Trophoblast cell (in vitro differentiated cells and primary cell): ENCODE measurements around the gene HOXD11.

Experiments used
- DNase-seq, 2 donors: peaks; one replicate each; pipeline ENCODE4 v3.0.0-alpha.2; 2016
- H2AFZ ChIP-seq: 2 replicates; pipeline ENCODE4 v1.6.1; 2013; ENCODE audit warnings: low read length, moderate library complexity, mild to moderate bottlenecking; ENCODE audit not compliant: insufficient read depth, poor library complexity
- H2AK5ac ChIP-seq: 2 replicates; pipeline ENCODE4 v1.6.1; 2013; ENCODE audit warnings: mild to moderate bottlenecking, low read length
- H2BK120ac ChIP-seq: 2 replicates; pipeline ENCODE4 v1.6.1; 2013; ENCODE audit warnings: low read length, mild to moderate bottlenecking, moderate library complexity; ENCODE audit not compliant: insufficient read depth, poor library complexity
- H2BK12ac ChIP-seq: 2 replicates; pipeline ENCODE4 v1.6.1; 2013; ENCODE audit warnings: mild to moderate bottlenecking, low read length, moderate library complexity
- H2BK5ac ChIP-seq: 2 replicates; pipeline ENCODE4 v1.6.1; 2013; ENCODE audit warnings: low read length, low read depth, moderate library complexity, mild to moderate bottlenecking; ENCODE audit not compliant: poor library complexity
- H3K14ac ChIP-seq: 2 replicates; pipeline ENCODE4 v1.6.1; 2013; ENCODE audit warnings: mild to moderate bottlenecking, low read length
- H3K18ac ChIP-seq: 2 replicates; pipeline ENCODE4 v1.6.1; 2013; ENCODE audit warnings: mild to moderate bottlenecking, low read length
- H3K23ac ChIP-seq: 2 replicates; pipeline ENCODE4 v1.6.1; 2013; ENCODE audit warnings: low read length
- H3K27ac ChIP-seq: 2 replicates; pipeline ENCODE4 v1.5.1; 2013; ENCODE audit warnings: low read depth, mild to moderate bottlenecking, inconsistent platforms, low read length, moderate library complexity
- H3K27me3 ChIP-seq: 2 replicates; pipeline ENCODE4 v1.6.1; 2013; ENCODE audit warnings: inconsistent platforms, mild to moderate bottlenecking, low read length, moderate library complexity; ENCODE audit not compliant: insufficient read depth
- H3K36me3 ChIP-seq, 2 experiments: 1 replicate in 1 of 2; 2 replicates in 1 of 2; pipeline ENCODE4 v1.6.1; 2013; ENCODE audit warnings: low read length in 2 of 2, mild to moderate bottlenecking in 2 of 2, moderate library complexity in 1 of 2; ENCODE audit not compliant: insufficient read depth in 2 of 2, control insufficient read depth in 1 of 2
- H3K4ac ChIP-seq: 2 replicates; pipeline ENCODE4 v1.6.1; 2013; ENCODE audit warnings: low read depth, mild to moderate bottlenecking, low read length, moderate library complexity
- H3K4me1 ChIP-seq, 2 experiments: 1 replicate in 1 of 2; 2 replicates in 1 of 2; pipeline ENCODE4 v1.6.1; 2013; ENCODE audit warnings: low read length in 2 of 2, mild to moderate bottlenecking in 2 of 2, moderate library complexity in 1 of 2; ENCODE audit not compliant: insufficient read depth in 2 of 2, control insufficient read depth in 1 of 2
- H3K4me2 ChIP-seq: 2 replicates; pipeline ENCODE4 v1.6.1; 2013; ENCODE audit warnings: inconsistent platforms, mild to moderate bottlenecking, low read length, moderate library complexity
- H3K4me3 ChIP-seq: 2 replicates; pipeline ENCODE4 v1.5.1; 2013; ENCODE audit warnings: mild to moderate bottlenecking, low read depth, low read length, inconsistent platforms
- H3K79me1 ChIP-seq: one replicate; pipeline ENCODE4 v1.6.1; 2013; ENCODE audit warnings: low read length
- H3K79me2 ChIP-seq: 2 replicates; pipeline ENCODE4 v1.6.1; 2013; ENCODE audit warnings: low read length, mild to moderate bottlenecking; ENCODE audit not compliant: control insufficient read depth, insufficient read depth, poor library complexity
- H3K9ac ChIP-seq: 2 replicates; pipeline ENCODE4 v1.6.1; 2013; ENCODE audit warnings: mild to moderate bottlenecking, low read length
- H3K9me3 ChIP-seq: 2 replicates; pipeline ENCODE4 v1.6.1; 2013; ENCODE audit warnings: low read depth, mild to moderate bottlenecking, control low read depth, inconsistent platforms, low read length; ENCODE audit not compliant: insufficient read depth
- H4K12ac ChIP-seq: 2 replicates; pipeline ENCODE4 v1.6.1; 2013; ENCODE audit warnings: low read depth, mild to moderate bottlenecking, low read length, moderate library complexity
- H4K8ac ChIP-seq: 2 replicates; pipeline ENCODE4 v1.6.1; 2013; ENCODE audit warnings: low read depth, mild to moderate bottlenecking, low read length, moderate library complexity
- H4K91ac ChIP-seq: one replicate; pipeline ENCODE4 v1.6.1; 2013; ENCODE audit warnings: low read depth, mild to moderate bottlenecking, low read length, moderate library complexity
- WGBS: extraction: QIAGEN DNeasy Blood & Tissue Kit; methylation state at CpG from one replicate; pipeline ENCODE4 v1.1.7; 2013; ENCODE audit warnings: missing lambda C conversion rate; ENCODE audit not compliant: insufficient read length, insufficient coverage; ENCODE audit errors: extremely low coverage; 5-methylcytosine and 5-hydroxymethylcytosine counted together

Gene HOXD11

DNA sequence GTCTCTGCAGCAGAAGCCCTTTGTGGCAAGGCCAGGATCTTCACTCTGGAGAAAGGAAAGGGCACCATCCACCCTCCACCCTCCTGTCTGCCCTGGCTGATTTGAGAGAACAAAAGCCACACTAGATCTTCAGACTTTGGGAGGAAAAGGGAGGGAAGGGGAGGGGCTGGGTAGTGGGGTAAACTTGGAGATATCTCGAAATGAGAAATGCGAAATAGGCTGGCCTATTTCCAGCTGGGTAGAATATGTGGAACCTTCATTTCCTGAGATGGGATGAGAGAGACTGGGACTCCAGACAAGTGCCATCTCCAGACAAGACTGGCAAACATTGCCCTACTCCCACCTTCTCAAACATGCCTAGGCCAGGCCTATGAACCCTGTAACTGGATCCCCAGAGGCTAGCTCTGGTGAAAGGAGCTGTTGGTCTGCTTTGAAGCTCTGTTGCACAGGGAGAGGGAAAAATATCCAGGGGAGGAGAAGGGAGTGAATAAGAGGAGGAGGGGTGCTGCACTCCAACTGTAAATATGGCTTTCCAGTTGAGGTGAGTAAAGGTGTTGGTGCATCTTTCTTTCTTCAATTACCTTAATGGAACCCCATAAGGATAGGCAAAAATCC lies 5.8 kb upstream of the HOXD11 start:
- no peaks in the 10 kb centered on the region for H3K36me3 ChIP-seq
- H3K23ac ChIP-seq: no peak overlapping the region
- no peak overlapping the region for H2BK12ac ChIP-seq
- no CpG with 5 or more reads among the region's 2 CpGs for WGBS
- H2AFZ ChIP-seq: no peak overlapping the region
- no peak overlapping the region for H3K4ac ChIP-seq
- no peak overlapping the region for H2BK5ac ChIP-seq
- H3K14ac ChIP-seq: no peak overlapping the region
- H2BK120ac ChIP-seq: no peak overlapping the region
- no peak overlapping the region for H3K4me3 ChIP-seq
- H3K9me3 ChIP-seq: peaks cover 12% of the 10 kb centered on the region
- no peak overlapping the region for H3K27ac ChIP-seq
- H3K4me1 ChIP-seq: peaks cover 5 to 28% of the 10 kb centered on the region in 2 experiments
- H4K91ac ChIP-seq: no peak overlapping the region
- H3K18ac ChIP-seq: no peak overlapping the region
- H3K79me2 ChIP-seq: no peaks in the 10 kb centered on the region
- H3K79me1 ChIP-seq: peaks cover 4% of the 10 kb centered on the region
- H2AK5ac ChIP-seq: no peak overlapping the region
- no peak overlapping the region for H4K12ac ChIP-seq
- no peak overlapping the region for H3K9ac ChIP-seq
- no peak for DNase-seq
- H3K27me3 ChIP-seq: peaks cover 91% of the 10 kb centered on the region
- H3K4me2 ChIP-seq: no peak overlapping the region
- no peak overlapping the region for H4K8ac ChIP-seq

DNA sequence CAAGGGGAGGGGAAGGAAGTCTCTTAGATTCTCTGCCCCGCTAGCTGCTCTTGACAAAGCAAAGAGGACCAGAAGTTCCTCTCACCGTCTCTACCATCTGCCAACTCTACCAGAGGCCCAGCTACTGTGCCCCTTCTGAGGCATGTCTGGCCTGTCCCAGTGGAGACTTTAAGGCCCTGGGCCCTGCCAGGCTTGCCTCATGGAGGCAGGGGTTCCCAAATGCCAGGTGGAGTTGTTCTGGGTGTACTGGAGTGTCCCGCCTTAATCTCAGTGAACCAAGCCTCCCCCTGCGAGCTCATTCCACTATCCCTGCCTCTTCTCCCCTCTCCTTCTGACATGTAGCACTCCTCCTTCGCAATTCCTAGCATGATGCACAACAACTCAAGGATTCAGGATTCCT lies 5.2 kb upstream of the HOXD11 start:
- no peak overlapping the region for H2AK5ac ChIP-seq
- H2BK12ac ChIP-seq: no peak overlapping the region
- H3K14ac ChIP-seq: no peak overlapping the region
- H3K79me1 ChIP-seq: peaks cover 4% of the 10 kb centered on the region
- H4K8ac ChIP-seq: no peak overlapping the region
- peaks cover 91% of the 10 kb centered on the region for H3K27me3 ChIP-seq
- WGBS: no CpG with 5 or more reads among the region's 5 CpGs
- no peak overlapping the region for H3K27ac ChIP-seq
- no peak overlapping the region for H3K4me3 ChIP-seq
- H3K79me2 ChIP-seq: no peaks in the 10 kb centered on the region
- H3K23ac ChIP-seq: no peak overlapping the region
- no peak overlapping the region for H2AFZ ChIP-seq
- no peak overlapping the region for H2BK120ac ChIP-seq
- H4K12ac ChIP-seq: no peak overlapping the region
- no peak overlapping the region for H3K4ac ChIP-seq
- no peak overlapping the region for H3K4me2 ChIP-seq
- H3K4me1 ChIP-seq: peaks cover 6 to 29% of the 10 kb centered on the region in 2 experiments
- DNase-seq: no peak
- no peak overlapping the region for H4K91ac ChIP-seq
- H3K18ac ChIP-seq: no peak overlapping the region
- no peak overlapping the region for H3K9ac ChIP-seq
- H3K9me3 ChIP-seq: peaks cover 15% of the 10 kb centered on the region
- no peaks in the 10 kb centered on the region for H3K36me3 ChIP-seq
- no peak overlapping the region for H2BK5ac ChIP-seq

DNA sequence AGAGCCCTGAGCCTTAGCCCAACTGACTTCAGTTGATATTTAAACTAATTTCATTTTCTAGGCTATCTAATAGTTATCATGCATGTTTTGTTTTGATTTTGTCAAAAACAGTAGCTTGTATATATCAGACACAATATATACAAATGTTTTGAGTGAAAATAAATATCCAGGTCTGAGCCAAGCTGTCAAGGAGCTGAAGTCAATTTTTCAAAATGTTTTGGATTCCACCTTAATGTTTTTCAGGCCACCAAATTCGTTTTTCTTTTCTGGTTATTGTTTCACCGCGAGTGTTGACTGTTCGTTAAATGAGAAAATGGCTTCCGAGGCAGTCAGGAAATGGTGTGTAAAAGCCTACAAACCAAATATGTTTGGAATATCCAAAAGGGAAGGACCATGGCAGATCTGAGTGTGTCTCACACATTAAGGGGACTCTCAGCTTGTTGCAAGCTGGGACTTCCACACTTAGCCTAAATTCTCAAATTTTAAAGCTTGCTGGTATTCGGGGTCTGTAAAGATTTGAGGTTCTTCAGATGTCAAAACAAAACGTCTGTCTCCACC lies 4.7 kb upstream of the HOXD11 start:
- no peak overlapping the region for H2BK5ac ChIP-seq
- no peak overlapping the region for H2AFZ ChIP-seq
- peaks cover 11 to 32% of the 10 kb centered on the region in 2 experiments for H3K4me1 ChIP-seq
- peaks cover 91% of the 10 kb centered on the region for H3K27me3 ChIP-seq
- no peak overlapping the region for H4K91ac ChIP-seq
- no CpG with 5 or more reads among the region's 7 CpGs for WGBS
- no peaks in the 10 kb centered on the region for H3K79me2 ChIP-seq
- H3K9ac ChIP-seq: no peak overlapping the region
- H2AK5ac ChIP-seq: no peak overlapping the region
- H3K14ac ChIP-seq: no peak overlapping the region
- no peak overlapping the region for H4K12ac ChIP-seq
- no peak overlapping the region for H3K4me3 ChIP-seq
- DNase-seq: no peak
- H2BK120ac ChIP-seq: no peak overlapping the region
- peaks cover 16% of the 10 kb centered on the region for H3K9me3 ChIP-seq
- no peaks in the 10 kb centered on the region for H3K36me3 ChIP-seq
- no peak overlapping the region for H4K8ac ChIP-seq
- H3K79me1 ChIP-seq: peaks cover 4% of the 10 kb centered on the region
- H3K4me2 ChIP-seq: no peak overlapping the region
- H3K4ac ChIP-seq: no peak overlapping the region
- H3K18ac ChIP-seq: no peak overlapping the region
- H3K23ac ChIP-seq: no peak overlapping the region
- no peak overlapping the region for H3K27ac ChIP-seq
- H2BK12ac ChIP-seq: no peak overlapping the region

DNA sequence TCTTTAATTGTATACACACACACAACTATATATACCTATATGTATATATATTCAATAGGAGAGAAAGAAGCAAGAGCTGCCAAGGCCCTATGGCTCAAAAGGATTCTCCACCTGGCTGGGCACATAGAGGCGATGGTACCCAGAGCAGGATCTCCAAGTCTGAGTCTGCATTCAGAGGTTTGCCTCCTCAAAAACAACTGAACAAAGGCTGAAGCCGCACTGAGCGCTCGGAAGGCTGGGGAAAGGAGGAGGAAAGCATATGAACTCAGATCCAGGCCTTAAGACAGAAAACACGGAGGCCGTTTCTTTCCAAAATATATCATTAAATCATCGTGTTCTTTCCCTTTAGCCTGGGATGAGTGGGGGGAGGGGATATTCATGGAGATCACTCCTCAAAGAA lies 3.9 kb upstream of the HOXD11 start:
- no CpG with 5 or more reads among the region's 7 CpGs for WGBS
- peaks cover 10 to 25% of the 10 kb centered on the region in 2 experiments for H3K4me1 ChIP-seq

More for the DNA sequence above, 3.9 kb upstream of the HOXD11 start:
- Histone ChIP-seq H3K14ac (no peak overlapping the region), H3K18ac (no peak overlapping the region), H3K79me1 (peaks cover 4% of the 10 kb centered on the region), H2BK12ac (no peak overlapping the region), H3K9me3 (peaks cover 16% of the 10 kb centered on the region), H3K27ac (no peak overlapping the region), H3K9ac (no peak overlapping the region), H3K27me3 (peaks cover 91% of the 10 kb centered on the region), H3K4ac (no peak overlapping the region), H3K23ac (no peak overlapping the region), H4K8ac (no peak overlapping the region), H3K79me2 (no peaks in the 10 kb centered on the region), H3K36me3 (no peaks in the 10 kb centered on the region), H3K4me3 (no peak overlapping the region), H4K91ac (no peak overlapping the region), H2AK5ac (no peak overlapping the region), H2BK5ac (no peak overlapping the region), H2BK120ac (no peak overlapping the region), H2AFZ (no peak overlapping the region), H4K12ac (no peak overlapping the region), H3K4me2 (no peak overlapping the region)
- DNase-seq: no peak
